ENCODE results near the gene GAB2.
"Not testable (repeated sequence)": the region's sequence is repeated elsewhere in the genome, so short reads cannot be mapped to it uniquely, and the experiment has no call there.

Gene GAB2

DNA sequence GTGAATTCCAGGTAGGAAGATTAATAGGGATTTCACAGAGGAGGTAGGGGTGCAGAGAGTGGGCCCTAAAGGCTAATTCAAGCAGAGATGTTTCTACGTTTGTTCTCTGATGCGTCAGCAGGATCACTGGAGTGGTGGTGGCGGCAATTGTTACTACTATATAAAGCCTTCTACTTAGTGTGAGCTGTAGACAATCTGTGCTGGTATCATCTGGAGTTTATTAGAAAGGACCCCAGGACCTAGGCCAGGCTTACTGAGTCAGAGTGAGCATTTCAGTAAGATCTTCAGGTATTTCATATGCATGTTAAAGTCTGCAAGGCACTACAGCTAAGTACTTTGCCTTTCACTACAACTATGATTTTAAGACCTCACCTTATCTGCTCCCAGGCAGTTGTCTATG, 169.4 kb downstream of the GAB2 start:
- Histone ChIP-seq H3K9me3 (ENCODE audit: control insufficient read depth, insufficient read depth, low read length) (no peaks in the 10 kb centered on the region), H3K4me1 (ENCODE audit: control insufficient read depth, insufficient read depth, low read length) (no peaks in the 10 kb centered on the region), H3K27me3 (ENCODE audit: control insufficient read depth, insufficient read depth, low read length) (no peaks in the 10 kb centered on the region), H3K9ac (ENCODE audit: low read depth, low read length) (no peak overlapping the region), H3K36me3 (ENCODE audit: control insufficient read depth, insufficient read depth, low read length) (no peaks in the 10 kb centered on the region), H3K4me3 (ENCODE audit: low read depth, low read length) (no peak overlapping the region)

DNA sequence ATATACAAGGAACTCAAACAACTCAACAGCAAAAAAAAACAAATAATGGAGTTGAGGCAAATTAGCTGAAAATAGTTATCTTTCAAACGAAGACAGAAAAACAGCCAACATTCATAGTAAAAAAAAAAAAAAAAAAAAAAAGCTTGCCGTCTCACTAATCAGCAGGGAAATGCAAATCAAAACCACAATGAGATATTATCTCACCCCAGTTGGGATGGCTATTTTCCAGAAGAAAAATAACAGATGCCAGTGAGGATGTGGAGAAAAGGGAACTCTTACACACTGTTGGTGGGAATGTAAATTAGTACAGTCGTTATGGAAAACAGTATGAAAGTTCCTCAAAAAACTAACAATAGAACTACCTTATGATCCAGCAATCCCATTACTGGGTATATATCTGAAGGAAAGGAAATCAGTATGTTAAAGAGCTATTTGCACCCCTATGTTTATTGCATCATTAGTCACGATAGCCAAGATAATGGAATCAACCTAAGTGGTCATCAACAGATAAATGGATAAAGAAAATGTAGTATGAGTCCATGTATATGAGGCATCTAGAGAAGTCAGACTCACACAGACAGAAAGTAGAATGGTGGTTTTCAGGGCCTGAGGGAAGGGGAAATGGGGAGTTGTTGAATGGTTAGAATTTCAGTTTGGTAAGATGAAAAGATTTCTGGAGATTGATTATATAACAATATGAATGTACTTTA, 172.9 kb downstream of the GAB2 start:
- no peaks in the 10 kb centered on the region for H3K27me3 ChIP-seq (ENCODE audit: control insufficient read depth, insufficient read depth, low read length)
- H3K36me3 ChIP-seq (ENCODE audit: control insufficient read depth, insufficient read depth, low read length): no peaks in the 10 kb centered on the region
- H3K9ac ChIP-seq (ENCODE audit: low read depth, low read length): no peak overlapping the region
- no peaks in the 10 kb centered on the region for H3K4me1 ChIP-seq (ENCODE audit: control insufficient read depth, insufficient read depth, low read length)
- no peak overlapping the region for H3K4me3 ChIP-seq (ENCODE audit: low read depth, low read length)
- H3K9me3 ChIP-seq (ENCODE audit: control insufficient read depth, insufficient read depth, low read length): no peaks in the 10 kb centered on the region

- Histone ChIP-seq H3K4me1 (ENCODE audit: control insufficient read depth, insufficient read depth, low read length) (no peaks in the 10 kb centered on the region), H3K27me3 (ENCODE audit: control insufficient read depth, insufficient read depth, low read length) (no peaks in the 10 kb centered on the region), H3K9ac (ENCODE audit: low read depth, low read length) (no peak overlapping the region), H3K9me3 (ENCODE audit: control insufficient read depth, insufficient read depth, low read length) (no peaks in the 10 kb centered on the region), H3K4me3 (ENCODE audit: low read depth, low read length) (no peak overlapping the region), H3K36me3 (ENCODE audit: control insufficient read depth, insufficient read depth, low read length) (no peaks in the 10 kb centered on the region)
Observed at GRCh38 chr11:78244080-78244479, 173.5 kb downstream of the GAB2 start.

GRCh38 chr11:78241475-78241874, 176.1 kb downstream of the GAB2 start:
- no peak overlapping the region for H3K9ac ChIP-seq (ENCODE audit: low read depth, low read length)
- H3K27me3 ChIP-seq (ENCODE audit: control insufficient read depth, insufficient read depth, low read length): no peaks in the 10 kb centered on the region
- no peak overlapping the region for H3K4me3 ChIP-seq (ENCODE audit: low read depth, low read length)
- no peaks in the 10 kb centered on the region for H3K9me3 ChIP-seq (ENCODE audit: control insufficient read depth, insufficient read depth, low read length)
- H3K36me3 ChIP-seq (ENCODE audit: control insufficient read depth, insufficient read depth, low read length): no peaks in the 10 kb centered on the region
- H3K4me1 ChIP-seq (ENCODE audit: control insufficient read depth, insufficient read depth, low read length): no peaks in the 10 kb centered on the region

DNA sequence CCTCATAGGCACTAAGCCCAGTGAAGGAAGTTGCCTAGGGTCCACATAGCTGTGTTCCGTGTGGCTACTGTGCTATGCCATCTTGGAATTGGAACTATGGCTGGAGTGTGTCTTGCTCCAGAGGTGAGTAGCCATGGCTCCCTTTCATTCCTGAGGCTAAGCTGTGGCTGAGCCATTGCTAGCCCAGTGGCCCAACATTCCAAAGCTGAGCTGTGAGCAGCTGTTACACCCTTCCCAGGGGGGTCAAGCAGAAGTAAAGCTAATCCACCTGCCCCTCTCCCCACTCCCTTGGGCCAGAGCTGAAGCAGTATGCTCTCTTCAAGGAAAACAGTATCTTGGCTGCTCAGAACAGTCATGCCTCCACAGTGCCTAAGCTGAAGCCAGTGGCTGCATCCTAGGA, 177.8 kb downstream of the GAB2 start:
- no peaks in the 10 kb centered on the region for H3K27me3 ChIP-seq (ENCODE audit: control insufficient read depth, insufficient read depth, low read length)
- H3K4me1 ChIP-seq (ENCODE audit: control insufficient read depth, insufficient read depth, low read length): no peaks in the 10 kb centered on the region
- no peak overlapping the region for H3K4me3 ChIP-seq (ENCODE audit: low read depth, low read length)
- no peak overlapping the region for H3K9ac ChIP-seq (ENCODE audit: low read depth, low read length)
- H3K36me3 ChIP-seq (ENCODE audit: control insufficient read depth, insufficient read depth, low read length): no peaks in the 10 kb centered on the region
- no peaks in the 10 kb centered on the region for H3K9me3 ChIP-seq (ENCODE audit: control insufficient read depth, insufficient read depth, low read length)

DNA sequence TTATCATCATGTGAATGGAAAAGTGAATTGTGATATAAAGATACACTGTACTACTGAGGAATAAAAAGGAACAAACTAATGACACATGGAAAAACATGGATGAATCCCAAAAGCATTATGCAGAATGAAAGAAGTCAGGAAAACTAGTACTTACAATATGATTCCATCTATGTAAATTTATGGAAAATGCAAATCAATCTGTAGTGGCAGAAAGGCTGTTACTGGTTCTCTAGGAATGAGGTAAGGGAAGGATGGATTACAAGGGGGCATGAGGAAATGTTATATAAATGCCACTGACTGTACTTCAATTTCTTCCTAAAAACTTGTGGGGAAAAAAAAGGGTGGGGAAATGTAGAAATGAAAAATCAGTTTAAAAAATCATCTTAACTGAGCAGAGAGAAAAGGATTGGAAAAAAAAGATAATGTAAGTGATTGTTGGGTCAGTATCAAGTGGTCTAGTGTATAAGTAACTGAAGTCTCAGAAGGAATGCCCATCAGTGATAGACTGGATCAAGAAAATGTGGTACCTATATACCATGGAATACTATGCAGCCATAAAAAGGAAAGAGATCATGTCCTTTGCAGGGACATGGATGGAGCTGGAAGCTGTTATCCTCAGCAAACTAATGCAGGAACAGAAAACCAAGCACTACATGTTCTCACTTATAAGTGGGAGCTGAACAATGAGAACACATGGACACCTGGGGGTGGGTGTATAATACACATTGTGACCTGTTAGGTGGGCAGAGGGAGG, 180.2 kb downstream of the GAB2 start:
- H3K36me3 ChIP-seq (ENCODE audit: control insufficient read depth, insufficient read depth, low read length): no peaks in the 10 kb centered on the region
- H3K9me3 ChIP-seq (ENCODE audit: control insufficient read depth, insufficient read depth, low read length): no peaks in the 10 kb centered on the region
- no peaks in the 10 kb centered on the region for H3K27me3 ChIP-seq (ENCODE audit: control insufficient read depth, insufficient read depth, low read length)
- H3K9ac ChIP-seq (ENCODE audit: low read depth, low read length): no peak overlapping the region
- no peaks in the 10 kb centered on the region for H3K4me1 ChIP-seq (ENCODE audit: control insufficient read depth, insufficient read depth, low read length)
- H3K4me3 ChIP-seq (ENCODE audit: low read depth, low read length): no peak overlapping the region

DNA sequence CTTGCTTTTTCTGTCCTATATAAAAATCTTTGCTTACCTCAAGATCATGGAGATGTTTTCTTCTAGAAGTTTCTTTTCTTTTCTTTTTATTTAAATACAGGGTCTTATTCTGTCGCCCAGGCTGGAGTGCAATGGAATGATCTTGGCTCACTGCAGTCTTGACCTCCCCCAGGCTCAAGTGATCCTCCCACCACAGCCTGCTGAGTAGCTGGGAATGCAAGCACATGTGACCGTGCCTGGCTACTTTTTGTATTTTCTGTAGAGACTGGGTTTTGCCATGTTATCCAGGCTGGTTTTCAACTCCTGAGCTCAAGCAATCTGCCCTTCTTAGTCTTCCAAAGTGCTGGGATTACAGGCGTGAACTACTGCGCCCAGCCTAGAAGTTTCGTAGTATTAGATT, 183.6 kb downstream of the GAB2 start:
- Histone ChIP-seq H3K27me3 (ENCODE audit: control insufficient read depth, insufficient read depth, low read length) (no peaks in the 10 kb centered on the region), H3K9ac (ENCODE audit: low read depth, low read length) (no peak overlapping the region), H3K4me3 (ENCODE audit: low read depth, low read length) (no peak overlapping the region), H3K36me3 (ENCODE audit: control insufficient read depth, insufficient read depth, low read length) (no peaks in the 10 kb centered on the region), H3K4me1 (ENCODE audit: control insufficient read depth, insufficient read depth, low read length) (no peaks in the 10 kb centered on the region), H3K9me3 (ENCODE audit: control insufficient read depth, insufficient read depth, low read length) (no peaks in the 10 kb centered on the region)

- not testable (repeated sequence) for H3K9ac ChIP-seq (ENCODE audit: low read depth, low read length); H3K9me3 ChIP-seq (ENCODE audit: control insufficient read depth, insufficient read depth, low read length); H3K36me3 ChIP-seq (ENCODE audit: control insufficient read depth, insufficient read depth, low read length); H3K27me3 ChIP-seq (ENCODE audit: control insufficient read depth, insufficient read depth, low read length); H3K4me1 ChIP-seq (ENCODE audit: control insufficient read depth, insufficient read depth, low read length); H3K4me3 ChIP-seq (ENCODE audit: low read depth, low read length)
Observed at GRCh38 chr11:78233046-78233445, 184.6 kb downstream of the GAB2 start.

DNA sequence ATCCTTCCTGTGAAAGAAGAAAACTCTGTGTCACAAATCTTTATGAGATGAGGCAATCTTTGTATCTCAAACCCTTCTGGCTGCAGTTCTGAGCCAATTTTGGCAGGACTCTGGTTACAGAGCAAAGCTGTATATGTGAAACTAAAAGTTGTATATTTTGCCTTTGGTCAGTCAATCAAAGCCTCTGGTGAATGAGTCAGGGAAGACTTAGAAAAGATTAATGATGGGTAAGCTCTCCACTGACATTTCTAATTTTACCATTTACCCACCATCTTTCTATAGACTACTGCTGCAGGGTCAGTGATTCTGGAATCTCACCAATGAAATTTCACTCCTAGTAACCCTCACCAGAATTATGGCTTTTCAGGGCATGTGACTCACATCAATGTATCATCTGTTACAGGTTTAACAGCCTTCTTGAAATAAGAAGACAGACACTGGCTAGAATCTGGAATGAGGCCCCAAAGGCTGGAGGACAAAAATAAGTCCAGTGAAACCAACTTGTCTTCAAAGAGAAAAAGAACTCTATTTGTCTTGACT, 185.6 kb downstream of the GAB2 start:
- no peak overlapping the region for H3K9ac ChIP-seq (ENCODE audit: low read depth, low read length)
- no peaks in the 10 kb centered on the region for H3K4me1 ChIP-seq (ENCODE audit: control insufficient read depth, insufficient read depth, low read length)
- H3K4me3 ChIP-seq (ENCODE audit: low read depth, low read length): no peak overlapping the region
- no peaks in the 10 kb centered on the region for H3K36me3 ChIP-seq (ENCODE audit: control insufficient read depth, insufficient read depth, low read length)
- no peaks in the 10 kb centered on the region for H3K27me3 ChIP-seq (ENCODE audit: control insufficient read depth, insufficient read depth, low read length)
- H3K9me3 ChIP-seq (ENCODE audit: control insufficient read depth, insufficient read depth, low read length): no peaks in the 10 kb centered on the region

DNA sequence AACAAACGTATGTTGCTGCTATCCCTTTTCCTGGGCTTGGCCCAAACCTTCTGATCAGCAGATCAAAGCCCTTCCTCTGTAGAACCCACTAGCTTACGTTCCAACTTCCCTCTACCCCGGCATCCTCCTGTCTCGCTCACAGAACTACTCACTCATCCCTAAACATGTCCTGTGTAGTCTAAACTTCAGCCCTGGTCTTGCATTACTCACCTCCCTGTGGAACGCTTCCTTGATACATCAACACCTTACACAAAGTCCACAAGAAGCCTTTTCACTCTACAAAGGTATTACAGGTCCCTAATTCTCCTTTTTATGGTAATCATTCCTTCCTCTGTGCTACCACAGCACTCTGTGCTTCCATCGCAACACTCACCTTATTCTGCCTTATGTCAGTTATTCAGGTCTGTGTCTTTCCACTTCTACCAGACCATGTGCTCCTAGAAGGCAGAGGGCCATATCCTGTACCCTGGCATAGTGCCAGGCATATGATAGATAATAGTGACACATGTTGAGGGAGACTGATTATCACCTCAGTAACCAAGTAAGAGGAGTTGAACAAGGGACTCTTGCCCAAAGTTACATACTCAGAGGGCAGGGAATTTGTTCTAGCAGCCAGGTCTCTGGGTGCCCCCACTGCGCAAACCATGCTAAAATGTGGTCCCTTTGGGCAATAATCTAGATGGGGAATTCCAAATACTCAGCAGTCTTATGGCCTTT, 187.3 kb downstream of the GAB2 start:
- Histone ChIP-seq H3K9ac (ENCODE audit: low read depth, low read length) (no peak overlapping the region), H3K4me1 (ENCODE audit: control insufficient read depth, insufficient read depth, low read length) (no peaks in the 10 kb centered on the region), H3K4me3 (ENCODE audit: low read depth, low read length) (no peak overlapping the region), H3K9me3 (ENCODE audit: control insufficient read depth, insufficient read depth, low read length) (no peaks in the 10 kb centered on the region), H3K36me3 (ENCODE audit: control insufficient read depth, insufficient read depth, low read length) (no peaks in the 10 kb centered on the region), H3K27me3 (ENCODE audit: control insufficient read depth, insufficient read depth, low read length) (no peaks in the 10 kb centered on the region)

DNA sequence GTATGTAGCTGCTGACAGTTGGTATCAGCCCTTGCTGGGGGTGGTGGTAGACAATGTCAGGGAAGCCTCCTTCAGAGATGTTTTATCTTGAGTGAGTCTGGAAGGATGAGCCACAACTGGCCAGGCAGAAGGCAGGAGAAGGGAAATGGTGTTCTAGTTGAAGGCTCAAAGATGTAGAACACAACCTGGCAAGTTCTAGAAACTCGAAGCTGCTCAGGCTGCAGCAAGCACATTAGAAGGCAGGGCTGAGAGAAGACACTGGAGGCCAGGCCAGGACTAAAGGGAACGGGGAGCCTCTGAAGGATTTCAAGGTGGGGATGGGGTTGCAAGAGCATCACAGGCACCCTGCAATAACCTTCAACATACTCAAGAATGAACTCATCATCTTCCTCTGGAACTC, 188.5 kb downstream of the GAB2 start:
- Histone ChIP-seq H3K9me3 (ENCODE audit: control insufficient read depth, insufficient read depth, low read length) (no peaks in the 10 kb centered on the region), H3K4me3 (ENCODE audit: low read depth, low read length) (no peak overlapping the region), H3K4me1 (ENCODE audit: control insufficient read depth, insufficient read depth, low read length) (no peaks in the 10 kb centered on the region), H3K27me3 (ENCODE audit: control insufficient read depth, insufficient read depth, low read length) (no peaks in the 10 kb centered on the region), H3K36me3 (ENCODE audit: control insufficient read depth, insufficient read depth, low read length) (no peaks in the 10 kb centered on the region), H3K9ac (ENCODE audit: low read depth, low read length) (no peak overlapping the region)

Data from iPS-15b (cell line).